ENCODE measurements around the gene ANKFN1. TPM values are rescaled to one million over a fixed set of nuclear protein-coding genes. Genes with fewer than 3 reads are reported as not detected.

The ANKFN1 gene
- total RNA-seq, 1 donor from 2014 or later: not detected

DNA sequence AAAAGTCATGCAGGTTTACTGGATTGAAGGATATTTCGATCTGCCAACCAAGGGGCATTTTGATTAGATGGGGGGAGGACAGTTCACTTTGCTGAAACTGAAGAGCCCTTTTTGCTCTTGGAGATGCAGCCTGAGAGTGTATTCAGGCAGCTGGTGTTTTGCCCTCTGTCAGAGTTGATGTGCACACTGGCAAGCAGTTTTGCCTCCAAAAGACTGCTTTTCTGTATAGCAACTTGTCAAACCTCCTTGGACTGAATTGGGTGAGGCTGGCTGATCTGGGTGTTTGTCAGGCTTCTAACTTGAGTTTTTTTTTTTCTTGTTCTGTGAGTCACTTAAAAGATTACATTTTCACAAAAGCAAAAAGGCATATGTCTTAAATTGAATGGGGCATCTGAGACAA is 22.6 kb upstream of the ANKFN1 start:
- H3K4me2 ChIP-seq: peak overlapping the region; percentile 29
- no peak overlapping the region for H2AFZ ChIP-seq (replicated peaks)
- no peaks in the 10 kb centered on the region for H3F3A ChIP-seq (ENCODE audit: low read depth)
- H3K4me3 Mint-ChIP-seq: no peak overlapping the region
- no peaks in the 10 kb centered on the region for H3K9me3 Mint-ChIP-seq
- H3K27ac Mint-ChIP-seq: no peak overlapping the region
- H3K4me3 ChIP-seq: no peak overlapping the region
- H3K36me3 Mint-ChIP-seq: no peaks in the 10 kb centered on the region
- no peaks in the 10 kb centered on the region for H4K20me1 ChIP-seq (ENCODE audit: low read depth)
- H3K36me3 ChIP-seq: no peaks in the 10 kb centered on the region
- H3K9ac ChIP-seq: no peak overlapping the region
- H3K27me3 ChIP-seq: no peaks in the 10 kb centered on the region
- DNase-seq (ENCODE audit: low spot score): no peak
- no peak overlapping the region for H3K27ac ChIP-seq
- H3K9me3 ChIP-seq (ENCODE audit: low read depth): no peaks in the 10 kb centered on the region
- peaks cover 20% of the 10 kb centered on the region for H3K4me1 Mint-ChIP-seq
- TF ChIP-seq EZH2phosphoT487 (IDR thresholded peaks at IDR 0.05) (no peak), EZH2 (IDR thresholded peaks at IDR 0.05) (no peak)
- TF ChIP-seq, protein P1, sequence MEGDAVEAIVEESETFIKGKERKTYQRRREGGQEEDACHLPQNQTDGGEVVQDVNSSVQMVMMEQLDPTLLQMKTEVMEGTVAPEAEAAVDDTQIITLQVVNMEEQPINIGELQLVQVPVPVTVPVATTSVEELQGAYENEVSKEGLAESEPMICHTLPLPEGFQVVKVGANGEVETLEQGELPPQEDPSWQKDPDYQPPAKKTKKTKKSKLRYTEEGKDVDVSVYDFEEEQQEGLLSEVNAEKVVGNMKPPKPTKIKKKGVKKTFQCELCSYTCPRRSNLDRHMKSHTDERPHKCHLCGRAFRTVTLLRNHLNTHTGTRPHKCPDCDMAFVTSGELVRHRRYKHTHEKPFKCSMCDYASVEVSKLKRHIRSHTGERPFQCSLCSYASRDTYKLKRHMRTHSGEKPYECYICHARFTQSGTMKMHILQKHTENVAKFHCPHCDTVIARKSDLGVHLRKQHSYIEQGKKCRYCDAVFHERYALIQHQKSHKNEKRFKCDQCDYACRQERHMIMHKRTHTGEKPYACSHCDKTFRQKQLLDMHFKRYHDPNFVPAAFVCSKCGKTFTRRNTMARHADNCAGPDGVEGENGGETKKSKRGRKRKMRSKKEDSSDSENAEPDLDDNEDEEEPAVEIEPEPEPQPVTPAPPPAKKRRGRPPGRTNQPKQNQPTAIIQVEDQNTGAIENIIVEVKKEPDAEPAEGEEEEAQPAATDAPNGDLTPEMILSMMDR (IDR thresholded peaks at IDR 0.05): no peak
- peaks cover 3% of the 10 kb centered on the region for H3K27me3 Mint-ChIP-seq (ENCODE audit: insufficient read depth, low read depth)
- H3K4me1 ChIP-seq: peaks cover 34% of the 10 kb centered on the region
- H3K79me2 ChIP-seq (ENCODE audit: low read depth): no peaks in the 10 kb centered on the region

GRCh38 chr17:56131431-56131830 is 21.8 kb upstream of the ANKFN1 start:
- no peaks in the 10 kb centered on the region for H3K36me3 ChIP-seq
- H3K4me3 ChIP-seq: no peak overlapping the region
- no peaks in the 10 kb centered on the region for H3K9me3 ChIP-seq (ENCODE audit: low read depth)
- Mint-ChIP-seq H3K27ac (no peak overlapping the region), H3K4me3 (no peak overlapping the region), H3K36me3 (no peaks in the 10 kb centered on the region), H3K27me3 (ENCODE audit: insufficient read depth, low read depth) (peaks cover 3% of the 10 kb centered on the region), H3K9me3 (no peaks in the 10 kb centered on the region), H3K4me1 (peaks cover 21% of the 10 kb centered on the region)
- no peaks in the 10 kb centered on the region for H3K79me2 ChIP-seq (ENCODE audit: low read depth)
- DNase-seq (ENCODE audit: low spot score): no peak
- peaks cover 34% of the 10 kb centered on the region for H3K4me1 ChIP-seq
- H3K27me3 ChIP-seq: no peaks in the 10 kb centered on the region
- TF ChIP-seq EZH2 (IDR thresholded peaks at IDR 0.05): no peak
- TF ChIP-seq EZH2phosphoT487 (IDR thresholded peaks at IDR 0.05): no peak
- TF ChIP-seq, protein P1 (IDR thresholded peaks at IDR 0.05): no peak
- H3K9ac ChIP-seq: no peak overlapping the region
- H4K20me1 ChIP-seq (ENCODE audit: low read depth): no peaks in the 10 kb centered on the region
- no peak overlapping the region for H3K27ac ChIP-seq
- H2AFZ ChIP-seq (replicated peaks): no peak overlapping the region
- no peak overlapping the region for H3K4me2 ChIP-seq
- H3F3A ChIP-seq (ENCODE audit: low read depth): no peaks in the 10 kb centered on the region

- Histone ChIP-seq H3K4me3 (no peak overlapping the region), H3K4me1 (peaks cover 16% of the 10 kb centered on the region), H3F3A (ENCODE audit: low read depth) (no peaks in the 10 kb centered on the region), H3K79me2 (ENCODE audit: low read depth) (no peaks in the 10 kb centered on the region), H3K27me3 (no peaks in the 10 kb centered on the region), H3K4me2 (no peak overlapping the region), H2AFZ (replicated peaks) (no peak overlapping the region), H3K9ac (no peak overlapping the region), H3K36me3 (no peaks in the 10 kb centered on the region), H3K27ac (no peak overlapping the region), H3K9me3 (ENCODE audit: low read depth) (no peaks in the 10 kb centered on the region), H4K20me1 (ENCODE audit: low read depth) (no peaks in the 10 kb centered on the region)
- TF ChIP-seq EZH2phosphoT487 (IDR thresholded peaks at IDR 0.05) (no peak), EZH2 (IDR thresholded peaks at IDR 0.05) (no peak)
- TF ChIP-seq, protein P1 (IDR thresholded peaks at IDR 0.05): no peak
- no peaks in the 10 kb centered on the region for H3K9me3 Mint-ChIP-seq
- H3K4me3 Mint-ChIP-seq: no peak overlapping the region
- peaks cover 5% of the 10 kb centered on the region for H3K4me1 Mint-ChIP-seq
- H3K27ac Mint-ChIP-seq: no peak overlapping the region
- DNase-seq (ENCODE audit: low spot score): no peak
- no peaks in the 10 kb centered on the region for H3K36me3 Mint-ChIP-seq
- no peaks in the 10 kb centered on the region for H3K27me3 Mint-ChIP-seq (ENCODE audit: insufficient read depth, low read depth)
Measured at GRCh38 chr17:56136301-56136700, 17.0 kb upstream of the ANKFN1 start.
